ENCODE results near the gene ARID1A.

The ARID1A gene

DNA sequence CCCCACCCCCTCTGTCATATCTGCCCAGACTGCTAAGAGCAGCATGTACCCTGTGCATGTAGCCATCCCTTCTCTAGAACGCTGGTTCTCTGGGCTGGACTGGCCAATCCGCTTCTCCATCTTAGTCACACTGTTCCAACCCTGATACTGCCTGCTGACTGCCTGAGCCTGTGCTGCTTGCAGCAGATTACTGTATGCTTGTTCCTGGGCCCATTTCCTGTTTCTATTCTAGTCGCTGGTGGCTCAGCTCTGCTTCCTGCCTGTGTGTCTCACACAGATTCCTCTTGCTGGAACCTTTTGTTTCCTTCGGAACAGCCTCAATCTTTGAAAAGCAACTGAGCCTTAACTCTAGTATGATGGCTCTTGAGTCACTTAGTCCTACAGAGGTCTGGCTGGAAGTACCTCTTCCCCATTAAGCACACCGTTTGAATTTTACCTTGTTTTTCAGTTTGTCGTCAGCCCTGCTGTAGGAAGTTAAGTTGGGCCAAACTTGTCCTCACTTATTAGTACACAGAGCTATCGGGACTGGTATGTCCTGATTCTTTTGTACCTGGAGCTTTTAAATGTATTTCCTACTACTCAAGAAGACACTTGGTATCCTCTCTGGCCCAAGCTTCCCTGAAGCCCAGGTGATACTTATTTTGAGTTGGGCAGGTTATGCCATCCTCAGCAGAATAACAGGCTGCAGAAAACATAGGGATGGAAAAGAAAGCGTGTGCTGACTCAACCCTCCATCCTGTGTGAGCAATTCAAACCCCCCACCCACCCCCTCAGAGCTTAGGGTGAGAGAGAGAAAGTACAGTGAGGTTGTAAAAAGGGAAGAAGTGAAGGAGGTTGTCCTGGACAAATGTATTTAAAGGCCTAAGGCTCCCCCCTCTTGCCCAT lies 48.5 kb downstream of the ARID1A start:
- Histone ChIP-seq H3F3A (ENCODE audit: insufficient read depth) (peaks cover 39% of the 10 kb centered on the region), H3K4me3 (ENCODE audit: insufficient read depth, low read length, poor library complexity, severe bottlenecking) (peak overlapping the region; percentile 11), H3K27ac (ENCODE audit: low read depth, low read length) (peak overlapping the region; percentile 91), H3K9me3 (ENCODE audit: insufficient read depth, low read length) (no peaks in the 10 kb centered on the region), H4K20me1 (ENCODE audit: low read depth, low read length) (no peaks in the 10 kb centered on the region), H3K79me2 (ENCODE audit: insufficient read depth, low read length) (peaks cover 90% of the 10 kb centered on the region), H3K27me3 (ENCODE audit: low read length) (no peaks in the 10 kb centered on the region), H2AFZ (ENCODE audit: low read depth, low read length, severe bottlenecking) (no peak overlapping the region), H3K36me3 (ENCODE audit: low read length) (peaks cover 32% of the 10 kb centered on the region), H3K9ac (ENCODE audit: low read length) (peak overlapping the region; percentile 43), H3K4me2 (ENCODE audit: low read depth, low read length, poor library complexity, severe bottlenecking) (peak overlapping the region; percentile 80), H3K9me2 (replicated peaks; ENCODE audit: insufficient read depth, low read length) (no peaks in the 10 kb centered on the region)
- TF ChIP-seq, protein P1, sequence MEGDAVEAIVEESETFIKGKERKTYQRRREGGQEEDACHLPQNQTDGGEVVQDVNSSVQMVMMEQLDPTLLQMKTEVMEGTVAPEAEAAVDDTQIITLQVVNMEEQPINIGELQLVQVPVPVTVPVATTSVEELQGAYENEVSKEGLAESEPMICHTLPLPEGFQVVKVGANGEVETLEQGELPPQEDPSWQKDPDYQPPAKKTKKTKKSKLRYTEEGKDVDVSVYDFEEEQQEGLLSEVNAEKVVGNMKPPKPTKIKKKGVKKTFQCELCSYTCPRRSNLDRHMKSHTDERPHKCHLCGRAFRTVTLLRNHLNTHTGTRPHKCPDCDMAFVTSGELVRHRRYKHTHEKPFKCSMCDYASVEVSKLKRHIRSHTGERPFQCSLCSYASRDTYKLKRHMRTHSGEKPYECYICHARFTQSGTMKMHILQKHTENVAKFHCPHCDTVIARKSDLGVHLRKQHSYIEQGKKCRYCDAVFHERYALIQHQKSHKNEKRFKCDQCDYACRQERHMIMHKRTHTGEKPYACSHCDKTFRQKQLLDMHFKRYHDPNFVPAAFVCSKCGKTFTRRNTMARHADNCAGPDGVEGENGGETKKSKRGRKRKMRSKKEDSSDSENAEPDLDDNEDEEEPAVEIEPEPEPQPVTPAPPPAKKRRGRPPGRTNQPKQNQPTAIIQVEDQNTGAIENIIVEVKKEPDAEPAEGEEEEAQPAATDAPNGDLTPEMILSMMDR (IDR thresholded peaks at IDR 0.05; ENCODE audit: insufficient read depth, low read length, poor library complexity, severe bottlenecking): no peak
- TF ChIP-seq EZH2phosphoT487 (conservative IDR thresholded peaks at IDR 0.05; ENCODE audit: low read length): no peak

DNA sequence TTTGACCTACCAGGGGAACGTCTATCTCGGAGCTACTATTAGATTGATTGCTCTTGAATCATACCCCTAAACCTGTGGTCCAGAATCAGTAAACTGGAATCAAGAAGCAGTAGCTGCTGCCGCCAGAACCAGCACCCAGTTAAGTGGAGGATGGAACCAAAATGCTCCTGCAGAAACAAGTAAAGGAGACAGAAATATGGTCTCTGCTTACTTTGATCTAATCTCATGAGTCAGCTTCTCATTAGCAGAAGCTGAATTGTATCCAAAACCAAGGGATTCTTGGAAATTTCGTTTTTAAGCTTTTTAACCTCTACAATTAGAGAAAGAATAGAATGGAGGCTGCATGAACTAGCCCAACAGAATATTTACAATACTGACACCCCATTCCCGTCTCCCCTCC lies 49.4 kb downstream of the ARID1A start:
- no peaks in the 10 kb centered on the region for H4K20me1 ChIP-seq (ENCODE audit: low read depth, low read length)
- H3K79me2 ChIP-seq (ENCODE audit: insufficient read depth, low read length): peaks cover 90% of the 10 kb centered on the region
- H3K4me2 ChIP-seq (ENCODE audit: low read depth, low read length, poor library complexity, severe bottlenecking): no peak overlapping the region
- peaks cover 33% of the 10 kb centered on the region for H3F3A ChIP-seq (ENCODE audit: insufficient read depth)
- H2AFZ ChIP-seq (ENCODE audit: low read depth, low read length, severe bottlenecking): no peak overlapping the region
- TF ChIP-seq EZH2phosphoT487 (conservative IDR thresholded peaks at IDR 0.05; ENCODE audit: low read length): no peak
- TF ChIP-seq, protein P1 (IDR thresholded peaks at IDR 0.05; ENCODE audit: insufficient read depth, low read length, poor library complexity, severe bottlenecking): no peak
- 0 out of 2 replicates have a peak overlapping the region, but pooled peaks have one; percentile 43 for H3K9ac ChIP-seq (ENCODE audit: low read length)
- H3K27ac ChIP-seq (ENCODE audit: low read depth, low read length): peak overlapping the region; percentile 91
- peaks cover 31% of the 10 kb centered on the region for H3K36me3 ChIP-seq (ENCODE audit: low read length)
- no peaks in the 10 kb centered on the region for H3K27me3 ChIP-seq (ENCODE audit: low read length)
- no peaks in the 10 kb centered on the region for H3K9me3 ChIP-seq (ENCODE audit: insufficient read depth, low read length)
- H3K9me2 ChIP-seq (replicated peaks; ENCODE audit: insufficient read depth, low read length): no peaks in the 10 kb centered on the region
- no peak overlapping the region for H3K4me3 ChIP-seq (ENCODE audit: insufficient read depth, low read length, poor library complexity, severe bottlenecking)

DNA sequence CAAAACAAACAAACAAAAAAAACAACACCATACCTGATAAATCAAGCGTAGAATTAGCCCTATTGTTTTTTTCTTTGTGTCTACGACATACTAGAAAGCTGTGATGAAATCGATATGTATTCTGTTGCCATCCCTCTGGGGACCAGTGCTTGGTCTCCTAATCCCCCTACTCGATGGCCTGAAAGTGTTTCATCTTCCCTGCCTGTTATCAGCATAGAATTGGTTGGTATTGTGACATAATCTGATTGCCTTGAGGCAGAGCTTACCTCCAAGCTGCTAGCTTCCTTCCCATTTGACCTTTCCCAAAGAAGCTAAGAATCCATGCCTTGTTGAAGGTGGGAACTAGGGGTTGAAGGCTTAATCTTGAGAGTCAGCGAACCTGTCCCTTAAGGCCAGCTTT lies 51.2 kb downstream of the ARID1A start:
- no peaks in the 10 kb centered on the region for H4K20me1 ChIP-seq (ENCODE audit: low read depth, low read length)
- no peaks in the 10 kb centered on the region for H3K9me2 ChIP-seq (replicated peaks; ENCODE audit: insufficient read depth, low read length)
- H3K79me2 ChIP-seq (ENCODE audit: insufficient read depth, low read length): peaks cover 88% of the 10 kb centered on the region
- peaks cover 23% of the 10 kb centered on the region for H3F3A ChIP-seq (ENCODE audit: insufficient read depth)
- H3K36me3 ChIP-seq (ENCODE audit: low read length): peaks cover 29% of the 10 kb centered on the region
- H3K4me2 ChIP-seq (ENCODE audit: low read depth, low read length, poor library complexity, severe bottlenecking): no peak overlapping the region
- no peak overlapping the region for H2AFZ ChIP-seq (ENCODE audit: low read depth, low read length, severe bottlenecking)
- H3K4me3 ChIP-seq (ENCODE audit: insufficient read depth, low read length, poor library complexity, severe bottlenecking): no peak overlapping the region
- no peaks in the 10 kb centered on the region for H3K9me3 ChIP-seq (ENCODE audit: insufficient read depth, low read length)
- H3K27ac ChIP-seq (ENCODE audit: low read depth, low read length): no peak overlapping the region
- H3K9ac ChIP-seq (ENCODE audit: low read length): no peak overlapping the region
- no peak for TF ChIP-seq EZH2phosphoT487 (conservative IDR thresholded peaks at IDR 0.05; ENCODE audit: low read length)
- TF ChIP-seq, protein P1 (IDR thresholded peaks at IDR 0.05; ENCODE audit: insufficient read depth, low read length, poor library complexity, severe bottlenecking): no peak
- no peaks in the 10 kb centered on the region for H3K27me3 ChIP-seq (ENCODE audit: low read length)
